HuH-7 (cell line): ENCODE results near the gene COX6B1.
A peak's percentile ranks its signal among the peaks of the same experiment; 100 is the strongest.
"Not testable (repeated sequence)": the region's sequence is repeated elsewhere in the genome, so short reads cannot be mapped to it uniquely, and the experiment has no call there.

ENCODE experiments used
- DNase-seq: peaks from one replicate; pipeline ENCODE4 v3.0.0; 2011; ENCODE audit warnings: low spot score

COX6B1 gene

DNA sequence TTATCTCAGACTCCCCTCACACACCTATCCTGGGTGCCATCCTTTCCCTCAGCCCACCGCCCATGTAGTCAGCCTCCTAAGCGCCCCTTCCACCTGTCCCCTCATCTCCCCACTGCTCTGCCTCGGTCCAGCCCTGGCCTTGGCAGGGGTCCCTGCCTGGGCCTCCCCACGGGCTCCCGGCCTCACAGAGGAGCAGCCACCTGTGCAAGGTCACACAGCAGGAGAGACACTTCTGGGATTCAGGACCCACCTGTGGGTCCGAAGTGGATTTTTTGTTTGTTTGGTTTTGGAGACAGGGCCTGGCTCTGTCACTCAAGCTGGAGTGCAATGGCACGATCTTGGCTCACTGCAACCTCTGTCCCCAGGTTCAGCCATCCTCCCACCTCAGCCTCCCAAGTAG lies 17.5 kb downstream of the COX6B1 start:
- no peak for DNase-seq

DNA sequence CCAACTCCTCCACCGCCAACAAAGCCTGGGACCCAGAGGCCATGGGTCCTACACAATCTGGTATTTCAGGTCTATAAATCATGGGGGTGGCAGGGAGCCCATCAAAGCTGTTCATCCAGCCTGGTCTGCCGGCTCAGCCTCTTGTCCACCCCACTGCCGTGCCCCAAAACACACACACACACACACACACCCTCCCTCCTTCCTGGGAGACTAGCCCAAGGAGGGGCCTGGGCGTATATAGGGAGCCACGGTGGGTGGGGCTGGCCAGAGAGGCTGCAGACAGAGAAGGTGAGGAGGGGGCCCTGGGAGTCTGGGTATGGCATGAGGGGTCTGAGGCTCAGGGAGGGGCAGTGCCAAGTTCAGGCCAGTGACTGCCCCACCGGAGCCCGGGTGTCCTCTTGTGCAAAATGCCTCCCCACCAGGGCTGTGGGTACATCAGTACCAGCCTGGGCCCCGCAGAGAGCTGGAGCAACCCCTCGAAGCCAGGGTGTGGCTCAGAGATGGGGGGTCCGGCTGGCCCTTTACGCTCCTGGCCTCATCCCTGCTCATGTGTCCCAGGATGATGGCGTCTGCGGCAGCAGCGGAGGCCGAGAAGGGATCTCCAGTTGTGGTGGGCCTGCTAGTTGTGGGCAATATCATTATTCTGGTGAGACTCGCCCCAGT lies 18.3 kb downstream of the COX6B1 start, which contains the start of gene UPK1A:
Gene UPK1A (plus strand): TSS at position 267 of the 663 bp plus-strand sequence. CDS start 296 bp downstream, at position 563.
- no peak for DNase-seq

DNA sequence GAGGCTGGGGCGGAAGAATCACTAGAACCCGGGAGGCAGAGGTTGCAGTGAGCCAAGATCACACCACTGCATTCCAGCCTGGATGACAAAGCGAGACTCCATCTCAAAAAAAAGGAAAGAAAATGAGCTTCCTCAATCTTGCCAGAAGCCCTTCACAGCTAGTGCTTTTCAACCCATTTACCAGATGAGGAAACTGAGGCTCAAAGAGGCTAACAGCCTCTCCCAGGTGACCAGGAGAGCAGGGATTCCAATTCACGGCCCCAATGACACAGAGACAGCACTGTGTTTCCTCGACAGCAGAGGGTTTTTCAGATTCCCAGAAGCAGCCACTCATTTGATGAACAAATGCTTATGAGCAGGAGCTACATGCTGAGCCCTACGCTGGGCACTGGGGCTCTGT lies 21.4 kb downstream of the COX6B1 start:
- no peak for DNase-seq

DNA sequence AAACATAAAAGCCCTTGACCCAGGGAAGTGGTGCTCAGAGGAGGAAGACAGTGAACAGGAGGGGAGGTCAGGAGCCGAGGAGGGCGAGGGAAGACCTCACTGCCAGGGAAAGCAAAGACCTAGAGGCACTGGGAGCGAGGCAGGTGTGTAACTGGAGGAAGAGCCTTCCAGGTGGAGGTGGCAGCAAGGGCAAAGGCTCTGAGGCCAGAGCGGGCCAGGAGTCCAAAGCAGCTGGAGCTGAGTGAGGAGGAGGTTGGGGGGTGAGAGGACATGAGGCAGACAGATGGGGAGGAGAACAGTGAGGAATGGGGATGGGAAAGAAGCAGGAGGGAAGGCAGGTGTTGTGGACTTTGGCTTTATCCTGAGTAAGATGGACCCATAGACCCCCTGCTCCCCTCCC lies 21.9 kb downstream of the COX6B1 start:
- no peak for DNase-seq

DNA sequence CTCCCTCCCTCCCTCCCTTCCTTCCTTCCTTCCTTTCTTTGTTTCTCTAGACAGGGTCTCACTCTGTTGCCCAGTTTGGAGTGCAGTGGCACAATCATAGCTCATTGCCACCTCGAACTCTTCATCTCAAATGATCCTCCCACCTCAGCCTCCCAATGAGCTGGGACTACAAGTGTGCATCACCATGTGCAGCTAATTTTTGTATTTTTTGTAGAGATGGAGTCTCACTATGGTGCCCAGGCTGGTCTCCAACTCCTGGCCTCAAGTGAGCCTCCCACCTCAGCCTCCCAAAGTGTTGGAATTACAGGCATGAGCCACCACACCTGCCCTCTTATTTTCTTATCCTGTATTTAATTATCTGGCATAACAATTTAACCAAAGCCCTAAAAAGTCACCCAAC lies 22.6 kb downstream of the COX6B1 start:
- no peak for DNase-seq

DNA sequence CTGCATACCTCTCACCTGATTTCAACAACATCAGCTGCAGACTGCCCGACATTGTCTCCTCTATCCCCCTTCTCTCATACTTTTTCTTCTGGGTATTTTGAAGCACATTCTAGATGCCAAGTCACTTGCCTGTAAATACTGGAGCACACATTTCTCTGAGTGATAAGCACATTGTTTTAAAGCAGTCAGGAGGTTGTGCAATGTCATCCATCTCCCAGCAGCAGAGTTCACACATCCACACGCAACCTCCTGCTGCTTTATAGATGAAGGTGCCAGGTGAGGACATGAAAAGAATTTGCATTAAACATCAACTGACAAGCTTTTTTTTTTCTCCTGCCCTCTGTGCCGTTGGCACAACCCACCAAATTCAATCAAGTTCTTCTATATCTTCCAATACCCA lies 23.7 kb downstream of the COX6B1 start:
- peak; percentile 93 for DNase-seq

DNA sequence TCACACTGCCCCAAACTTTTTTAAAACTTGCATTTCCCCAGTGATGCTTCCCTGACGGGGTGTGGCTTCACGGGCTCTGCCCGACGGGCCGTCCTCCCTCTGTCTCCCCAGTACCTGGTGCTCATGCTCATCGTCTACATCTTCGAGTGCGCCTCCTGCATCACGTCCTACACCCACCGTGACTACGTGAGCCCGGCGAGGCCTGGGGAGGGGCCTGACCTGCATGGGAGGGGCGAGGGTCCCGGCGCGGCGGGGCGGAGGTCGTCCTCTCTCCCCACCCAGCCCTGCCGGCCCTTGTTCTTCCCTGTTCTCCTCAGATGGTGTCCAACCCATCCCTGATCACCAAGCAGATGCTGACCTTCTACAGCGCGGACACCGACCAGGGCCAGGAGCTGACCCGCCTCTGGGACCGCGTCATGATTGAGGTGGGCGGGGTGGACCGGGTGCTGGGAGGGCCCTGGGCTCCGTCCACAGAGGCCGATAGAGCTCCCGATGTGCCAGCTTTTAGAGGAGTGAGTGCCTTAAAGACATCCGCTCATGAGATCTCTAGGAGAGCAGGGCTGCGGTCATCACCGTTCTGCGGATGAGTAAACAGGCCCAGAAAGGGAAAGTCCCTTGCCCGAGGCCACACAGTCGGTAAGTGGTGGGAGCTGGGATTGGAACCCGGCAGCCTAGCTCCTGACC lies 25.1 kb downstream of the COX6B1 start:
- DNase-seq, result peak; percentile 93

DNA sequence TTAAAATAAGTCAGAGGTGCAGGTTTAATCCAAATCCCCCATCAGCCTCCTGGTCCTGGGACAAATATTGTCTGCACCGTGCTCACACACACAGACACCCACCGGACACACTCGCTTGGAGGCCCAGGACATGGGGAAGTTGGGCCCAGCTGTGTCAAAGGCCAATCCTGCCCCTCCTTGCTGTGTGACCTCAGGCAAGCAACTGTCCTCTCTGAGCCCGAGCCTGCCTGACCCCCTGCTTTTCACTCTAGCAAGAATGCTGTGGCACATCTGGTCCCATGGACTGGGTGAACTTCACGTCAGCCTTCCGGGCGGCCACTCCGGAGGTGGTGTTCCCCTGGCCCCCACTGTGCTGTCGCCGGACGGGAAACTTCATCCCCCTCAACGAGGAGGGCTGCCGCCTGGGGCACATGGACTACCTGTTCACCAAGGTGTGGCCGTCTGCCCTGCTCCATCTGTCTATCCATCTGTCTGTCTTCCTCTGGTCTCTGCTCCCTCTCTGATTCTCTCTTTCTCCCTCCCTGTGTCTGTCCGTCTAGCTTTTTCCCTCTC lies 27.5 kb downstream of the COX6B1 start:
- DNase-seq, result no peak

DNA sequence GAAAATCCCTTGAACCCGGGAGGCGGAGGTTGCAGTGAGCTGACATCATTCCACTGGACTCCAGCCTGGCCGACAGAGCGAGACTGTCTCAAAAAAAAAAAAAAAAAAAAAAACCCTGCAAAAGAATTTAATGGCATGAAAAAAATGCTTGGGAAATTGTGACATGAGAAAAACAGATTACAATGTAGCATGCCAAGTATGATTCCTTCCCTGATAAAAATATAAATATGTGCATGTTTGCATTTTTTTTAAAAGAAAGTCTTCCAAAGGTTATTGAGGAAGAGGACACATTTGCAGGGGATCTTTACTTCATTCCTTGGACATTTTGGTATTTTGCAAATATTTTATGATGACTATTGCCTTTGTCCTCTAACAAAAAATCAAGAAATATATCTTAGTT lies 41.7 kb downstream of the COX6B1 start:
- no peak for DNase-seq

DNA sequence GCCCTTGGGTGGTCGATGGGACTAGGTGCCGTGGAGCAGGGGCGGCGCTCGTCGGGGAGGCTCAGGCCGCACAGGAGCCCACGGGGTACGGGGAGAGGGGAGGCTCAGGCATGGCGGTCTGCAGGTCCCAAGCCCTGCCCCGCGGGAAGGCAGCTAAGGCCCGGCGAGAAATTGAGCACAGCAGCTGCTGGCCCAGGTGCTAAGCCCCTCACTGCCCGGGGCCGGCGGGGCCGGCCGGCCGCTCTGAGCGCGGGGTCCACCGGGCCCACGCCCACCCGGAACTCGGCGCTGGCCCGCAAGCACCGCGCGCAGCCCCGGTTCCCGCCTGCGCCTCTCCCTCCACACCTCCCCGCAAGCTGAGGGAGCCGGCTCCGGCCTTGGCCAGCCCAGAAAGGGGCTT lies 43.0 kb downstream of the COX6B1 start:
- not testable (repeated sequence) for DNase-seq

DNA sequence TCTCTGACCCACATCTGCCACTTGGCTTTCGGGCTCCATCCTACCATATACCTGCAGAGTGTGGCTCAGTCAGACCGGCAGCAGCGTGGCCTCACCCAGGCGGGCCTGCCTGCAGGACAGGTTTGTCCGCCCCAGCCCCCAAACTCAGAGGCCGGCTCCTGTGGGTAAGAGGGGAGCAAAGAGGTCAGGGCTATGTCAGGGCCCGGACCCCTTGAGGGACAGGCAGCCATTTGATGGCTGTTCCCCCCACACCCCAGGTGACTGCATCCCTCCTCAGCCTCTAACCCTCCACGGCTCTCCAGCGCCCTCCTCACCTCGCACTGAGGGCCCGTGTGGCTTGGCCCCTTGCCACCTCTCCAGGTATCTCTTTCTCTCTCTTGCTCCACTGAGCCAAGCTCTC lies 43.9 kb downstream of the COX6B1 start:
- DNase-seq, result no peak

DNA sequence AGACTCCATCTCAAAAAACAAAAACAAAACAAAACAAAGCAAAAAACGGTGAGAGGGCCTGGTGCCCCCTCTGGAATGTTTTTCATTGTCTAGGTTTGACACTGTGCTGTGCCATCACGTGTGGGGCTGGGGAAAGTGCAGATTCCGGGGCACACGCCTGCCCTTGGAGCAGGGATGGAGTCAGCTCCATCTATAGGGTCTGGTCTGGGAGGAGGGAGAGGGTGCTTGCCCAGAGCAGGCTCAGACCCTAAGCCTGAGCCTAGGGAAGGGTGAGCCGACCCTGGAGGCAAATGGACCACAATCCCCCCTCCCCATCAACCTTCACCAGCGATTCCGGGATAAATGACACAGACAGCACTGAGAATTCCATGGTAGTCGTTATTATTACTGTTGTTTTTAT lies 45.3 kb downstream of the COX6B1 start:
- DNase-seq, result no peak

DNA sequence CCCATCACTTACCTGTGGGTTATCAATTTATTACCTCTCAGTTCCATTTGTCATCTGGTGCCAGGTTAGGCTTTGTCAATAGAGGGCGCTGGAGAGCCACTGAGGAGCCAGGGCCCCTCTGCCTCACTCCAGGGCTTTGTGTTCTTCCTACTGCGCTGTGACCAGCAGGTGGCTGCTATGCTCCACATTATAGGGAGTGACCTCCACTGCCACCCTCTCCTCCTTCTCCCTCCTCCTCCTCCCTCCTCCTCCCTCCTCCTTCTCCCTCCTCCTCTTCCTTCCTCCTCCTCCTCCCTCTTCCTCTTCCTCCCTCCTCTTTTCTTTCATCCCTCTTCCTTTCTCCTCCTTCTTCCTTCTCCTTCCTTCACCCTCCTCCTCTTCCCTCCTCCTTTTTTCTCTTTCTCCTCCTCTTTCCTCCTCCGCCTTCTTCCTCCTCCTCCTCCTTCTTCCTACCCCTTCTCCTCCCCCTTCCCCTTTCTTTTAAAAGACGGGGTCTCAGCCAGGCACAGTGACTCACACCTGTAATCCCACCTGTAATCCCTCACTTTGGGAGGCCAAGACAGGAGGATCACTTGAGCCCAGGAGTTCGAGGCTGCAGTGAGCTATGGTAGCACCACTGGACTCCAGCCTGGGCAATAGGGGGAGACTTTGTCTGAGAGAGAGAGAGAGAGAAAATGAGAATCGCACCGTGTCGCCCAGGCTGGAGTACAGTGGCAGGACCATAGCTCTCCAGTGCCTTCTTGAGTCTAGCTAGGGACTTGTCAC lies 45.9 kb downstream of the COX6B1 start:
- DNase-seq, result peak; percentile 91

DNA sequence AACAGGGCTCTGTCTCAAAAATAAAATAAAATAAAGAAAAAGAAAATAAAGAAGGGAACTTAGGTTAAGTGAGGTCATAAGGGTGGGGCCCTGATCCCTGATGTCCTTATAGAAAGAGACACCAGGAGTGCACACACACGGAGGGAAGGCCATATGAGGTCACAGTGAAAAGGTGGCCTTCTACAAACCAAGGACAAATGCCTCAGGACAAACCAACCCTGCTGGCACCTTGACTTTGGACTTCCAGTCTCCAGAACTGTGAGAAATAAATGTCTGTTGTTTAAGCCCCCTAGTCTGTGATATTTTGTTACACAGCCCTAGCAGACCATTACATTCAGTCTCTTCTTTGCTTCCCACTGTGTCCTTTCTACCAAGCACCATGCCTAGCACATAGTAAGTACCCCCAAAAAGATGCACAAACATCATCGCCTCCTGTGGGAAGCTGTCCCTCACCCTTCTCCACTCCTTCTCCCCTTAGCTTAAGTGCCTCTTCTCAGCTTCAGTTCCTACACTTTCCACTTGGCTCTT lies 47.8 kb downstream of the COX6B1 start:
- DNase-seq, result no peak

DNA sequence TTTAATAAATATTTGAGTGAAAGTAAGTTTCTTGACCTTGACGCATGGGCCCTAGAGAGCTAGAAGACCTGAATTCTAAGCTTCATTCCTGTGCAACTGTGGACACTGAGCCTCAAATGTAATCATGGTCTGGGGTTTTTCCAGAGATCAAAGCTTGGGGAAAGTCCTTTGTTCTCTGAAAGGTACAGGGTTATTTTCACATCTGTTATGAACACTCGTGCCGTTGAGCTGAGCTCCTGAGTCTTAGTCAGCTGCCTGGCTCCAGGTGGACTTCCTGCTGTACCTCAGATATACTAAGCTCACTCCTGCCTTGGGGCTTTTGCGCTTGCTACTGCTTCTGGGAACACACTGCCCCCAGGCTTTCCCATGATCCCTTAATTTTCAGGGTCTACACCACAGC lies 48.7 kb downstream of the COX6B1 start:
- DNase-seq, result no peak

DNA sequence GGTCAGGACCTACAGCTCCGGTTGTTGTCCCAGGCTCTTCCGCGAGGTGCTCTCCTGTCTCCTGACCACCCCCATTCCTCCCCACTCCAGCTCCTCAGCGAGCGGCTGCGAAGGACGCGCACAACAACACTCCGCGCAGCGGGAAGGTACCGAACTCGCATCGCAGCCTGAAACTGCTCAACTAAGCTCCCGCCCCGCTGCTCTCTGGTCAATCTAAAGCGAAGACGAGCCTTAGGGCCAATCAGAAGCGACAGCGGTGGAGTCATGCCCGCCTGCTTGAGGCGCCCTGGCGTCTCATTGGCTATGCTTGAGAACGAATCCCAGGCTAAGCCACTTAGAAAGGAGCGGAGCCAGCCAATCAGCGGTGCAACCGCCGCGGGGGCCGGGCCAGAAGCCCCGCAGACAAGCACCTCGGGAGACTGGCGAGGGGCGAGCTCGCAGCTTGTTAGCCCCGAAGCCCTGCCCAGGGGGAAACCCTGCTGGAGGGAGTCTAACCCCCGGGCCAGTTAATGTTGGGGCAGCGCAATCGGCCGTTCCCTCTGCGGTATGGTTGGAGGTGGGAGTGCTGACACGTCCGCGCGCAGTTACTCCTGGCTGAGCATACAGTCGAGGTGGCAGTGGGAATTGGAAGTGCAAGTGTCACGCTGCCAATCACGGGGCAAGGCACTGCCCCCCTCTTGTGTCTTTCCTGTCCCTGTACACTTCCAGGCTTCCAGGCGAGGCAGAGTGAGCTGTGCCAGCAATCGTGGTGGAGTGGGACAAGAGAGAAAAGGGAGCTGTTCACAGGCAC lies 54.3 kb downstream of the COX6B1 start:
- peak; percentile 99 for DNase-seq

DNA sequence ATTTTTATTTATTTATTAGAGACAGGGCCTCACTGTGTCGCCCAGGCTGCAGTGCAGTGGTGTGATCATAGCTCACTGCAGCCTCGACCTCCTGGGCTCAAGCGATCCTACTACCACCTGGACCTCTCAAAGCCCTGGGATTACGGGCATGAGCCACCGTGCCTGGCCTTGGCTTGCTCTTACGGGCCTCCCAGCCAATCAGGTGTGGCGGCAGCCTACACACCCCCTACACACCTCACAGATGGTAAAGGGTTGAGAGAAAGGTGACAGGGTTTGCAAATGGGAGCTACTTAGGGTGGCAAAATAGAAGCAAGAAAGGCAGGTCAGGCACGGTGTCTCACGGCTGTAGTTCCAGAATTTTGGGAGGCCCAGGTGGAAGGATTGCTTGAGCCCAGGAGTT lies 55.2 kb downstream of the COX6B1 start:
- DNase-seq, result no peak

DNA sequence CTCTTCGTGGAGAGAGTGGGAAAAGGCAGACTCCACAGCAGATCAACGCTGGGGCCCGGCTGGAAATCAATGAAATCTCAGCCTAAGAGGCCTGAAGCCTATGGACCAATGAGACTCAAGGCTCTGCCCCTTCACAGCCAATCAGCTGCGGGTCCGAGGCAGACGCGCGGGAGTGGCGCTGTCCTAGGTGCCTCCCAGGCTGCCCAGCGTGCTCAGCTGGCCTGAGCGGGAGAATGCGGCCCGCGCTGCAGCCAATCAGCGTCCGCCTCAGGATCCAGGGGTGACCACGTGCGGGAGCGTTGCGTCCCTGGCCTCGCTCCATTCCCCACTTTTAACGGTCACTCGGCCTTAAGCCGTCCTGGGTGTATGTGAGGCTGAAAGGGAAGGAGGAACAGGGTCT lies 56.1 kb downstream of the COX6B1 start, which contains the start of gene ZBTB32:
Gene ZBTB32 (plus strand): TSS at position 341 of the 400 bp plus-strand sequence. CDS start 10,069 bp downstream, outside the sequence.
- DNase-seq, result no peak
